Suprapubic skin (tissue), 4 donors: ENCODE results near the gene TEAD4.

ENCODE experiments used
- POLR2A ChIP-seq, 2 donors: fragments of 450-650 bp; IDR thresholded peaks; one replicate each; pipeline ENCODE4 v1.6.1; 2017; ENCODE audit warnings: antibody characterized with exemption in 2 of 2, mild to moderate bottlenecking in 2 of 2, moderate library complexity in 2 of 2
- POLR2AphosphoS5 ChIP-seq, 3 donors: sonication (generic); formaldehyde crosslinking; IDR thresholded peaks; one replicate each; pipeline ENCODE4 v1.6.1; 2017; ENCODE audit warnings: antibody characterized with exemption in 3 of 3
- TF ChIP-seq, protein P1 (sequence below), 2 donors: fragments of 200-600 bp in 1 of 2; fragments of 450-650 bp in 1 of 2; sonication (generic) in 1 of 2; IDR thresholded peaks; one replicate each; pipeline ENCODE4 v1.5.1; 2016 to 2019; ENCODE audit warnings: antibody characterized with exemption in 2 of 2, mild to moderate bottlenecking in 1 of 2, moderate library complexity in 1 of 2

DNA sequence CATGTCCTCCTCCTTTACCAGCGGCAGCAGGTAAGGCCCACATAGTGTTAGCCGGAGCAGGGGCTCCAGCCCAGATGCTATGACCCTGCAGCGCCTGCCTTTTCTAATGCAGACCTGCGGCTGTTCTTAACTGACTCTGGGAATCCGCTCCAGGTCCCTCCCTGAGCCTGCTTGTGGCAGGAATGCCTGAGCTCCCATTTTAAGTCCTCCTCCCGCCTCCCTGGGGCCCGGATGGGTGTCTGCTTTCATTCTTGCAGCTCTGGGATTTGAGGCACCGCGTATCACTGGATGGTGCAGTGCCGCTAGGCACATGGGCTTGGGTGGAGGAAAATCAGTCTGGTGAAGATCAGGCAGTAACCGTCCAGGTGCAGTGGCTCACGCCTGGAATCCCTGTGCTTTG, 125.5 kb downstream of the TEAD4 start:
- TF ChIP-seq, protein P1, sequence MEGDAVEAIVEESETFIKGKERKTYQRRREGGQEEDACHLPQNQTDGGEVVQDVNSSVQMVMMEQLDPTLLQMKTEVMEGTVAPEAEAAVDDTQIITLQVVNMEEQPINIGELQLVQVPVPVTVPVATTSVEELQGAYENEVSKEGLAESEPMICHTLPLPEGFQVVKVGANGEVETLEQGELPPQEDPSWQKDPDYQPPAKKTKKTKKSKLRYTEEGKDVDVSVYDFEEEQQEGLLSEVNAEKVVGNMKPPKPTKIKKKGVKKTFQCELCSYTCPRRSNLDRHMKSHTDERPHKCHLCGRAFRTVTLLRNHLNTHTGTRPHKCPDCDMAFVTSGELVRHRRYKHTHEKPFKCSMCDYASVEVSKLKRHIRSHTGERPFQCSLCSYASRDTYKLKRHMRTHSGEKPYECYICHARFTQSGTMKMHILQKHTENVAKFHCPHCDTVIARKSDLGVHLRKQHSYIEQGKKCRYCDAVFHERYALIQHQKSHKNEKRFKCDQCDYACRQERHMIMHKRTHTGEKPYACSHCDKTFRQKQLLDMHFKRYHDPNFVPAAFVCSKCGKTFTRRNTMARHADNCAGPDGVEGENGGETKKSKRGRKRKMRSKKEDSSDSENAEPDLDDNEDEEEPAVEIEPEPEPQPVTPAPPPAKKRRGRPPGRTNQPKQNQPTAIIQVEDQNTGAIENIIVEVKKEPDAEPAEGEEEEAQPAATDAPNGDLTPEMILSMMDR (IDR thresholded peaks at IDR 0.05), result no peak
- no peak for TF ChIP-seq POLR2A (IDR thresholded peaks at IDR 0.05)
- TF ChIP-seq POLR2AphosphoS5 (IDR thresholded peaks at IDR 0.05), result no peak
